NCI-H226 (cell line): ENCODE measurements around the gene IMP3.
A peak's percentile ranks its signal among the peaks of the same experiment; 100 is the strongest.
"Not testable (repeated sequence)": the region's sequence is repeated elsewhere in the genome, so short reads cannot be mapped to it uniquely, and the experiment has no call there.

ENCODE experiments used
- DNase-seq: peaks from one replicate; pipeline ENCODE4 v3.0.0-alpha.2; 2015

The IMP3 gene

GRCh38 chr15:75650908-75651809 is 11.1 kb upstream of the IMP3 start:
- peak; percentile 61 for DNase-seq

GRCh38 chr15:75649848-75650247 is 9.8 kb upstream of the IMP3 start:
- DNase-seq, result no peak

- DNase-seq, result no peak
Measured at GRCh38 chr15:75649045-75649761, 9.2 kb upstream of the IMP3 start.

DNA sequence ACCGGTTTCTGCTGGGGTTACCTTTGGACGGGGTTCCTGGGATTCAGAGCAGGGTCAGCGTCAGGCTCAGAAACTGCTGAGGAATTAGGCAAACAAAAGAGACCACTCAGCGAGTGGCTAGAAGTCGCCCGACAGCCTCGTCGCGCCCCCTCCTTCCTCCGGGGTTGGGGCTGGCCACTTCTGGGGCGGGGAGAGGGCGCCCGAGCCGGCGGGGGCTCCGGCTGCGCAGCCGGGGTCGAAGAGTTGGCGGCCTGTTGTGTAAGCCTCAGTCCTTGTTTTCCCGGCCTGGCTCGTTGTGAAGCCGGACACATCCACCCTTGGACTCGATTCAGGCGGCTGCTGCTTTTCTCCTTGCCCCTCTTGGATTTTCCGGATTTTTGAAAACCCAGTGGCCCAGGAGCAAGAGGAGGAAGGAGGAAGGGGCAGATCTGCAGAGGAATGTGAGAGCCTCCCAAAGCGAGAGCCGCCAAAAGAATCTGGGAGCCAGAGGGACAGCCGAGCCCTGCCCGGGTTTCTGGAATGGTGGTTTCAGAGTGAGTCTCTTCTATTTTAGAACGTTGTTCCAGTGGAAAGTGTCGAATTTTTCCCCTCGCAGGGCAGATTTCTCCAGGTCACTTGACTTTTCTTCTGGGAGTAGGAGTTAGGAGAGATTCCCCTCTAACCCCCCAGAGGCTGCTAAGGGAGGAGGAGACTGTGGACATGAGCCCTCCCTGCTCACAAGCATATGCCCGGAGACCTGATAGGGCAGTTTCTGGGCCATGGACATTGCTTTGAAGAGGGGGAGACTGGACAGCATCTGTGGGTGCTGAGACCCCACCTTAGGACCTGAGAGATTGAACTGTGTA is 8.4 kb upstream of the IMP3 start:
- no peak for DNase-seq

DNA sequence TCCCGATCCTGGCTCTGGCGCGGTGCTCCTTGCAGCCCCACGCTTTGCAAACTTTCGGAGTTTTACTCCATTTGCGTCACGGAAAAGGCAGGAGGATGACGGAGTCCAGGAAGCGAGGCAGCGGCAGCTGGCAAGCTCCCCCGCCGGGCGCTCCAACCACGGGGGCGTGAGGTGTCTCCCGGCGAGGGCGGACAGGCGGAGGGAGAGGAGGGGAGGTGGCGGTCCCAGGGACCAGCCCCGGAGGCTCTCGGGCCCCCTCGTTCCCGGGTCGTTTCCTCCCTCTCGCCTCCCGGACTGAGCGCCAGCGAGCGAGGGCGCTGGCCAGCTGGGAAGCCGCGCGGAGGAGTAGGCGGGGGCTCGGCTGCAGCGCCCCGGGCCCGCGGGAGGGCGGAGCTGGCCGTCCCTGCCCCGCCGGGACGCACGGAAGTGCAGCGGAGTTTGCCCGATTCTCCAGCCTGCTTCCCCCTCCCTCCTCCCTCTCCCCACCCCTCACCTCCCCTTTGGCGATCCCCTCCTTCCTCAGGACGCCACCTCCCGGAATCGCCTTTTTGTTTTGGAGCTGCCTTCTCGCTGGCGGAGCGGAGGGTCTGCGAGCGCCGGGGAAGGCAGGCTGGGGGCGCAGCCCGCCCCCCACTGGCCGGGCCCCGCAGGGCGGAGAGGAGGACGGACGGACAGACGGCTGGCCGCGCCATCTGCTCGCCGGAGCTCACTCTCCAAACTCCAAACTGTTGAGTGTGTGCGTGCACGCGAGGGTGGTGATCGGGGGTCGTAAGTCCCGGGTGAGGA is 7.5 kb upstream of the IMP3 start, which contains the start of gene SNX33:
TSS of gene SNX33 (plus strand) at position 543 of the 786 bp plus-strand sequence. CDS start 1,191 bp downstream, outside the sequence.
- DNase-seq, result peak; percentile 93

- no peak for DNase-seq
Measured at GRCh38 chr15:75646944-75647364, 6.9 kb upstream of the IMP3 start.

- no peak for DNase-seq
Measured at GRCh38 chr15:75646112-75646943, 6.3 kb upstream of the IMP3 start.

- peak; percentile 22 for DNase-seq
Measured at GRCh38 chr15:75644376-75644775, 4.4 kb upstream of the IMP3 start.

- DNase-seq, result no peak
Measured at GRCh38 chr15:75641603-75642002, 1.6 kb upstream of the IMP3 start.

GRCh38 chr15:75641179-75641503 is 1.1 kb upstream of the IMP3 start:
- DNase-seq, result no peak

GRCh38 chr15:75640483-75641178 is 607 bp upstream of the IMP3 start:
- peak; percentile 7 for DNase-seq

- peak; percentile 6 for DNase-seq
Measured at GRCh38 chr15:75639191-75639708, 774 bp downstream of the IMP3 start.

GRCh38 chr15:75637245-75638009 is 2.6 kb downstream of the IMP3 start:
- DNase-seq, result peak; percentile 1

- DNase-seq, result no peak
Measured at GRCh38 chr15:75636026-75636425, 4.0 kb downstream of the IMP3 start.

DNA sequence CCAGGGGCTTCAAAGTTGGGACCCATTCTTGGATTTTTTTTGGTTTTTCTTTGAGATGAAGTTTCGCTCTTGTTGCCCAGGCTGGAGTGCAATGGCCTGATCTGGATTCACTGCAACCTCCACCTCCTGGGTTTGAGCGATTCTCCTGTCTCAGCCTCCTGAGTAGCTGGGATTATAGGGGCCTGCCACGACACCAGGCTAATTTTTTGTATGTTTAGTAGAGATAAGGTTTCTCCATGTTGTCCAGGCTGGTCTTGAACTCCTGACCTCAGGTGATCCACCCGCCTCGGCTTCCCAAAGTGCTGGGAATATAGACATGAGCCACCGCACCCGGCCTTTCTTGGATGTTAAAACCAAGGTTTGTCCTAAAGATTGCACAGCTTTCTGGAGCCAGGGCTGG is 6.1 kb downstream of the IMP3 start:
- DNase-seq, result not testable (repeated sequence)

GRCh38 chr15:75631935-75632334 is 8.1 kb downstream of the IMP3 start:
- no peak for DNase-seq

DNA sequence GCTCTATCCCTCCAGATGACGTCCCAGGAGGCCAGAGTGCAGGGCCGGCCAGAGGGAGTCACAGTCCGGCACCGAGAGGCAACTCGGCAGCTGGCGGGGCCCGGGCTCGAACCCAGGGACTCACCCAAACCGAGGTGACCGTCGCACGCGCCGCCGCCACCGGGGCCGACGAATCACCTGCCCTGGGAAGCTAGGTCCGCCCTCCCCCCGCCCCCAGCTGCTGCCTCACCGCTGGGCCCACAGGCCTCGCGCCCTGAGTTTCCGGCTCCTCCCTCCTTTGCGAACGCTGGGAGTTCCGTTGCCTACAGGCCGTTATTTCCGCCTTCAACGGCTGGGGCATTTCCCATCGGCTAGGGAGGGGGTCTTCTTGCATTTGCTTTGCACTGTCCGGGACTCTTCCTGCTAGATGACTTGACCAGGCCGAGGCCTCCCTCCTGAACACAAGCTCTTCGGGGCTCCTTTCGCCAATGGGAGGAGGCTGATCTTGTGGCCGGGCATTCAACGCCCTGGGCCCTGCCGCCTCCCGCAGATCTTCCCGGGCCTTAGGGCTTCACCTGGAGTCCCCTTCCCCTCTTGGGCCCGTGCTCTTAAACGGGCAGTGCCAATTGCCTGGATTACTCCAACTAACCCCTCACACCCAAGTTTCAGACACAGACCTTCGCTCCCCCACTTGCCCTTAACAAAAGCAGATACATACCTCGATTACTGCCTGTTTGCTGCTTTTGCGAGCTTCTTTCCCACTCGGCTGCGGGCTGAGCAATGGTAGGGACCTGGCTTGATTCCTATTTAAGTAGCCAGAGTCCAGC is 14.3 kb downstream of the IMP3 start, which contains the start of gene SNUPN:
TSS of gene SNUPN (minus strand) at position 184 of the 806 bp plus-strand sequence. CDS start 4,674 bp downstream, outside the sequence.
- DNase-seq, result peak; percentile 92

DNA sequence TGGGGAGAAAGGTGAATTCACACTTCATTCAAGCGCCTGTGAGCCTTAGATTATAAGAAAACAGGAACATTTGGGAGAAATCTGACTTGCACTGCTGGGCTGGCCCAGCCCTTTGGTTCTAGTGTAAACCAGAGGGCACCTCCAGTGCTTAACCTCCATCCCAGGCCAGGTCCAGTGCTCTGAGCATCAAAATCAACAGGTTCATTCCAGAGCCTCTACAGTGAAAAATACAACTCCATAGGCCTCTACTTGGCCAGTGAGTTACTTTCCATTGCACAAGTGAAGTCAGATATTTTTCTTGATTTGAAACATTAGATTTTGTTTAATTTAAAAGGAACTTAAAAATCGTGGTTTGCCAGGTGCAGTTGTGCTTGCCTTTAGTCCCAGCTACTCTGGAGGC is 17.5 kb downstream of the IMP3 start:
- DNase-seq, result no peak
